ENCODE data around the gene FAM83D.

FAM83D gene

DNA sequence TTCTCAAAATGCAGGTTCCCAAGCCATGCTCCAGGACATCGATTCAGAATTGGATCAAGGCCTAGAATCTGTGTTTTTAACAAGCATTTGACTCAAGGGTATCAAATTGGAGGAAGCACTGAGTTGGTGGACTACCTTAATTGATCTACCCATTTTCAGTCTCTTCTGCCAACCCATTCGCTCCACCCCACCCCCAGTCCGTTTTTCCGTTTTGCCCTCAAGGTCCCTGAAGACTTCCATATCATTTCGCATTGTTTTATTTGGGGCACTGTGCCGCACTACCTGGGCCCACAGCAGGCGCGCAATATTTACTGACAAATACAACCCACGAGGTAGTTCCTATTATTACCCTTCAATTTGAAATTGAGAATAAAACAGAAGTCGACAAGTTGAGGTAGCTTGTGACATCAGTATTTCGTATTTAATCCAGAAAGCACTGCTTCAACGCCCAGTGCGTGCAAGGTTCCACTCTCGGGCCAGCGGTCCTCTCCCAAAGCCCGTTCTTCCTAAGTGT, 35.4 kb downstream of the FAM83D start:
- TF ChIP-seq FOXM1 (IDR thresholded peaks at IDR 0.05; ENCODE audit: borderline replicate concordance, low read depth), result no peak
- TF ChIP-seq NFIC (IDR thresholded peaks at IDR 0.05), result no peak
- TF ChIP-seq TAF1 (IDR thresholded peaks at IDR 0.05; ENCODE audit: low read depth), result no peak
- no peak for TF ChIP-seq RAD21 (IDR thresholded peaks at IDR 0.05; ENCODE audit: low read depth)
- TF ChIP-seq ZBTB7A (IDR thresholded peaks at IDR 0.05; ENCODE audit: low read depth), result no peak
- TF ChIP-seq, protein P1, sequence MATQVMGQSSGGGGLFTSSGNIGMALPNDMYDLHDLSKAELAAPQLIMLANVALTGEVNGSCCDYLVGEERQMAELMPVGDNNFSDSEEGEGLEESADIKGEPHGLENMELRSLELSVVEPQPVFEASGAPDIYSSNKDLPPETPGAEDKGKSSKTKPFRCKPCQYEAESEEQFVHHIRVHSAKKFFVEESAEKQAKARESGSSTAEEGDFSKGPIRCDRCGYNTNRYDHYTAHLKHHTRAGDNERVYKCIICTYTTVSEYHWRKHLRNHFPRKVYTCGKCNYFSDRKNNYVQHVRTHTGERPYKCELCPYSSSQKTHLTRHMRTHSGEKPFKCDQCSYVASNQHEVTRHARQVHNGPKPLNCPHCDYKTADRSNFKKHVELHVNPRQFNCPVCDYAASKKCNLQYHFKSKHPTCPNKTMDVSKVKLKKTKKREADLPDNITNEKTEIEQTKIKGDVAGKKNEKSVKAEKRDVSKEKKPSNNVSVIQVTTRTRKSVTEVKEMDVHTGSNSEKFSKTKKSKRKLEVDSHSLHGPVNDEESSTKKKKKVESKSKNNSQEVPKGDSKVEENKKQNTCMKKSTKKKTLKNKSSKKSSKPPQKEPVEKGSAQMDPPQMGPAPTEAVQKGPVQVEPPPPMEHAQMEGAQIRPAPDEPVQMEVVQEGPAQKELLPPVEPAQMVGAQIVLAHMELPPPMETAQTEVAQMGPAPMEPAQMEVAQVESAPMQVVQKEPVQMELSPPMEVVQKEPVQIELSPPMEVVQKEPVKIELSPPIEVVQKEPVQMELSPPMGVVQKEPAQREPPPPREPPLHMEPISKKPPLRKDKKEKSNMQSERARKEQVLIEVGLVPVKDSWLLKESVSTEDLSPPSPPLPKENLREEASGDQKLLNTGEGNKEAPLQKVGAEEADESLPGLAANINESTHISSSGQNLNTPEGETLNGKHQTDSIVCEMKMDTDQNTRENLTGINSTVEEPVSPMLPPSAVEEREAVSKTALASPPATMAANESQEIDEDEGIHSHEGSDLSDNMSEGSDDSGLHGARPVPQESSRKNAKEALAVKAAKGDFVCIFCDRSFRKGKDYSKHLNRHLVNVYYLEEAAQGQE (IDR thresholded peaks at IDR 0.05; ENCODE audit: low read depth), result no peak
- TF ChIP-seq YY1 (IDR thresholded peaks at IDR 0.05; ENCODE audit: low read depth), result no peak
- no peak for TF ChIP-seq EP300 (IDR thresholded peaks at IDR 0.05; ENCODE audit: borderline replicate concordance)
- no peak for TF ChIP-seq TCF12 (IDR thresholded peaks at IDR 0.05; ENCODE audit: low read depth)

DNA sequence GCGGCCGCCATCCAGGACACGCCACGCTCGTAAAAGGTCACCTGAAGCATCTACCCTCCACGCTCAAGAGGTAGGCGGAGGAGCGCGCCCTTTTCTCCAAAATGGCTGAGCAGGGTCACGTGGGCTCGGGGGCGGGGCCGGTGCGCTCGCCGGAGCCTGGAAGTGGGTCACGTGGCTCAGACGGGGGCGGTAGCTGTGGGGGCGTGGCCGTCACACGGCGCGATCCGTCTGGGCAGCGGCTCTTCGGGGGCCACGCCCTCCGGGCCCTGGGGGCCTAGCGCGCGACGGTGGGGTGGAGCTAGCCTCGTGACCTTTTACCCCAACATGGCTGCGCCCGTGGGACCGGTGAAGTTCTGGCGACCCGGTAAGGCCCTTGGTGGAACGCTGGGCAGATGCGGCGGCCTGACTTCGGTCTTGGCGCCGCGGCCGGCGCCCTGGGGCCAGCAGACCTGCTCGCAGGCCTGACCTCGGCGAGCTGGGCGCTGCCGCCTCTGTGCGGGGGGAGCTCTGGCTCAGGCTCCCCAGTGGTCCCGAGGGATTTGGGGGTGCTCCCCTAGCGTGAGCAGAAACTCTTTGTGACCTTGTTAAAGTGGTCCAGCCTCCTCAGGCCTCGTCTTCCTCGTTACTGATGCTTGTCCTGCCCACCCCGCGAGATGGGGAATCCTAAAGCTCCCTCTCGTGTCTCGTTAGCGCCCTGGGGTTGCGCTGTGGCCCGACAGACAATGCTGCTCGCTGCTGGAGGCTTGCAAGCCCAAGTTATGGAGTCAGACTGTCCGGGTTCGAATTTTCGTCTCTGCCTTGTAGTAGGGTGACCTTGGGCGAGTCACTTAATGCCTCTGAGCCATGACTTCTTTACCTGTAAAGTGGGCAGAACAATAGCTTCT, 36.1 kb downstream of the FAM83D start, which contains the start of gene DHX35:
Gene DHX35 (plus strand): TSS at position 301 of the 884 bp plus-strand sequence. CDS start 24 bp downstream, at position 325.
- TF ChIP-seq CEBPB (IDR thresholded peaks at IDR 0.05) (no peak), RAD21 (IDR thresholded peaks at IDR 0.05; ENCODE audit: low read depth) (no peak), TAF1 (IDR thresholded peaks at IDR 0.05; ENCODE audit: low read depth) (peak; percentile 71), EGR1 (IDR thresholded peaks at IDR 0.05) (peak; percentile 83), TEAD4 (IDR thresholded peaks at IDR 0.05) (0 out of 2 replicates have a peak, but pooled peaks have one; percentile 15), NFIC (IDR thresholded peaks at IDR 0.05) (no peak), YY1 (IDR thresholded peaks at IDR 0.05; ENCODE audit: low read depth) (peak; percentile 95), CREB1 (IDR thresholded peaks at IDR 0.05; ENCODE audit: low read depth) (peak; percentile 8; the same call in 1 of the 2 replicates)
- TF ChIP-seq, protein P2, sequence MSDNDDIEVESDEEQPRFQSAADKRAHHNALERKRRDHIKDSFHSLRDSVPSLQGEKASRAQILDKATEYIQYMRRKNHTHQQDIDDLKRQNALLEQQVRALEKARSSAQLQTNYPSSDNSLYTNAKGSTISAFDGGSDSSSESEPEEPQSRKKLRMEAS (IDR thresholded peaks at IDR 0.05), result peak; percentile 99
- TF ChIP-seq, protein P3, sequence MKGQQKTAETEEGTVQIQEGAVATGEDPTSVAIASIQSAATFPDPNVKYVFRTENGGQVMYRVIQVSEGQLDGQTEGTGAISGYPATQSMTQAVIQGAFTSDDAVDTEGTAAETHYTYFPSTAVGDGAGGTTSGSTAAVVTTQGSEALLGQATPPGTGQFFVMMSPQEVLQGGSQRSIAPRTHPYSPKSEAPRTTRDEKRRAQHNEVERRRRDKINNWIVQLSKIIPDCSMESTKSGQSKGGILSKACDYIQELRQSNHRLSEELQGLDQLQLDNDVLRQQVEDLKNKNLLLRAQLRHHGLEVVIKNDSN (IDR thresholded peaks at IDR 0.05), result peak; percentile 100

DNA sequence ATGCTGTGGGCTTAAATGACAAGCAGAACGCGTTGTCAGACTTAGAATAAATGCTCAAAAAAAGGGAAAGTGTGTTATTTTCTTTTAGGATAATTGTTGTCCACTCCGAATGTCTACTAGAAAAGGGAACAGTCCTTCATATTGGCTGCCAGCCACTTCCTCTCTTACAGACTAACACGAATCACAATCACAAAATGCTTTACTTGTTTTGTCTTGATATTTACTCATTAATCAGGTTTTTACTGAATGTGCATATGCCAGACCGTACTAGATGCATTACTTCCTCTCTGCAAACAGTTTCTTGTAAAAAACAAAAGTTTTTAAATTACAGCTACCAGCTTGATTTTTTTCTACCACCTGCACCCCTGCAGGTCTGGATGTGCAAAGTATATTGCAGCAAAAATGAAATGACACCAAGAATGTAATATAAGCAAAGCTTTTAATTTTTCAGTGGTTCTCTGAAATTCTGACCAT, 36.7 kb downstream of the FAM83D start:
- no peak for TF ChIP-seq RAD21 (IDR thresholded peaks at IDR 0.05; ENCODE audit: low read depth)

DNA sequence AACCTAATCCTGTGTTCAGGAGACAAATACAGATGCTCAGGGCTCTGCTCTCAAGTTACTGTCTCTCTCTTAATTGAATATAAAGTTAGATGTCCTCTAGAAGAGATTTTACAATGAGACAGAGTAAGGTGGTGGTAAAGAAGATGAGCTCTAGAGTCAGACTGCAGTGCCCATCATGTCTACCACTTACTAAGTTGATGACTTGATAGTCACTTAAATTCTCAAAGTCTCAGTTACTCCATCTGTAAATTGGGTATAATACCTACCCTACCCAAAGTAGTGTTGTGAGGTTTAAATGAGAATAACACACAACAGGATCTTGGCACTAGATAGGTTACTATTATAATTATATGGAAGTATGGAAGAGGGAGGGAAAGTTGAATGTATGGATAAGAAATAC, 37.5 kb downstream of the FAM83D start:
- TF ChIP-seq YY1 (IDR thresholded peaks at IDR 0.05; ENCODE audit: low read depth) (no peak), FOXM1 (IDR thresholded peaks at IDR 0.05; ENCODE audit: borderline replicate concordance, low read depth) (no peak), TEAD4 (IDR thresholded peaks at IDR 0.05) (no peak), EGR1 (IDR thresholded peaks at IDR 0.05) (no peak), TCF12 (IDR thresholded peaks at IDR 0.05; ENCODE audit: low read depth) (no peak), TAF1 (IDR thresholded peaks at IDR 0.05; ENCODE audit: low read depth) (no peak)
- TF ChIP-seq, protein P2 (IDR thresholded peaks at IDR 0.05), result no peak

DNA sequence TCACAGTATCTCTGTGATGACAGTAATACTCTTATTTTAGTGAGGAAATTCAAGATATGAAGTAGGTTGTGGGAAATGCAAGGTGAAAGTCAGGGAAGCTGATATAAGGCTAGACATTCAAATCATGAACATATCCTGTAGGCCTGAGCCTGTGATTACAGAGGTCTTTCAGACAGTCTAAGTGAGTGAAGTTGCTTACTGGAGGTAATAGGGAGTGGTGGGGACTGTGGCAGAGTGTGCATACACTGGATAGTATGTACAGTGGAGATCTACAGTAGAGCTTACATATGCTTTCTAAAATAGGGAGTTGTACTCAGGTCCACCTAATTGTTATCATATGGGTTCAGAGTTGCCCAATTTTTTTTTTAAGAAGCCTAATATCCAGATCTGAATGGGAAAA, 39.0 kb downstream of the FAM83D start:
- TF ChIP-seq FOXM1 (IDR thresholded peaks at IDR 0.05; ENCODE audit: borderline replicate concordance, low read depth) (no peak), EP300 (IDR thresholded peaks at IDR 0.05; ENCODE audit: borderline replicate concordance) (no peak), EGR1 (IDR thresholded peaks at IDR 0.05) (no peak), ZBTB7A (IDR thresholded peaks at IDR 0.05; ENCODE audit: low read depth) (no peak), TAF1 (IDR thresholded peaks at IDR 0.05; ENCODE audit: low read depth) (no peak), CEBPB (IDR thresholded peaks at IDR 0.05) (no peak), RAD21 (IDR thresholded peaks at IDR 0.05; ENCODE audit: low read depth) (no peak)
- TF ChIP-seq, protein P3 (IDR thresholded peaks at IDR 0.05), result no peak
- TF ChIP-seq, protein P1 (IDR thresholded peaks at IDR 0.05; ENCODE audit: low read depth), result no peak
- TF ChIP-seq, protein P2 (IDR thresholded peaks at IDR 0.05), result no peak

Data from Ishikawa (cell line).